Tibial nerve (tissue), 4 donors: ENCODE results near the gene MOCS1.

ENCODE experiments used
- EP300 ChIP-seq, 2 donors: sonication (generic); formaldehyde crosslinking; IDR thresholded peaks; one replicate each; pipeline ENCODE4 v1.6.1; 2017; ENCODE audit warnings: antibody characterized with exemption in 2 of 2, mild to moderate bottlenecking in 1 of 2
- TF ChIP-seq, protein P1 (sequence below), 5 experiments: fragments of 200-600 bp in 3 of 5; fragments of 450-650 bp in 2 of 5; sonication (generic) in 3 of 5; IDR thresholded peaks; one replicate each; pipeline ENCODE4 v1.5.1; 2016 to 2019; ENCODE audit warnings: antibody characterized with exemption in 5 of 5, mild to moderate bottlenecking in 3 of 5, moderate library complexity in 2 of 5

DNA sequence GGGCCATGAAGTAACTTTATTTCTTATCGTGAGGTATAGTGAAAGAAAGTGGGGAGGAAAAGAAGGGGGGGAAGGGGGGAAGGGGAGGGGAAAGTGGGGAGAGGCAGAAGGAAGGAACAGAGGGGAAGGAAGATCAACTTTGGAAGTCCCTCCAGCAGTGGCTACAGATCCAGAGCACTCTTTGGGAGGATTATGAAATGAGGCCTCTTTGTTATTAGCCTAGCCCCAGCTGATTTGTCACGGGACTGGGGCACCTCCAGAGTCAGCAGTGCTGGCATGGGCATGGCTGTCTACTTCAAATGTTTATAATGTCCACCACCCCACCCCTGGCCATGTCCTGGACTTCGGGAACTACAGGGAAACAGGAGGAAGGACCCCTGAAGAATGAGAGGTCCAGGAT is 7.6 kb downstream of the MOCS1 start:
- TF ChIP-seq, protein P1, sequence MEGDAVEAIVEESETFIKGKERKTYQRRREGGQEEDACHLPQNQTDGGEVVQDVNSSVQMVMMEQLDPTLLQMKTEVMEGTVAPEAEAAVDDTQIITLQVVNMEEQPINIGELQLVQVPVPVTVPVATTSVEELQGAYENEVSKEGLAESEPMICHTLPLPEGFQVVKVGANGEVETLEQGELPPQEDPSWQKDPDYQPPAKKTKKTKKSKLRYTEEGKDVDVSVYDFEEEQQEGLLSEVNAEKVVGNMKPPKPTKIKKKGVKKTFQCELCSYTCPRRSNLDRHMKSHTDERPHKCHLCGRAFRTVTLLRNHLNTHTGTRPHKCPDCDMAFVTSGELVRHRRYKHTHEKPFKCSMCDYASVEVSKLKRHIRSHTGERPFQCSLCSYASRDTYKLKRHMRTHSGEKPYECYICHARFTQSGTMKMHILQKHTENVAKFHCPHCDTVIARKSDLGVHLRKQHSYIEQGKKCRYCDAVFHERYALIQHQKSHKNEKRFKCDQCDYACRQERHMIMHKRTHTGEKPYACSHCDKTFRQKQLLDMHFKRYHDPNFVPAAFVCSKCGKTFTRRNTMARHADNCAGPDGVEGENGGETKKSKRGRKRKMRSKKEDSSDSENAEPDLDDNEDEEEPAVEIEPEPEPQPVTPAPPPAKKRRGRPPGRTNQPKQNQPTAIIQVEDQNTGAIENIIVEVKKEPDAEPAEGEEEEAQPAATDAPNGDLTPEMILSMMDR (IDR thresholded peaks at IDR 0.05): no peak
- TF ChIP-seq EP300 (IDR thresholded peaks at IDR 0.05): no peak
